Panc1 (cell line): ENCODE data around the gene EPHA6.

Experiments used
- POLR2AphosphoS5 ChIP-seq: IDR thresholded peaks from 2 replicates; pipeline ENCODE4 v1.6.1; 2012; ENCODE audit warnings: mild to moderate bottlenecking, low read depth, low read length, moderate library complexity
- TCF7L2 ChIP-seq: IDR thresholded peaks from 2 replicates; pipeline ENCODE4 v1.6.1; 2011; ENCODE audit warnings: mild to moderate bottlenecking, low read depth, low read length, inconsistent platforms

- TF ChIP-seq TCF7L2, result no peak
- TF ChIP-seq POLR2AphosphoS5, result no peak
Measured at GRCh38 chr3:96869316-96869715, 54.9 kb downstream of the EPHA6 start.
